SU-DHL-6 (cell line): ENCODE data around the gene FUCA1.

ENCODE experiments used
- EZH2phosphoT487 ChIP-seq: fragments of 200-600 bp; sonication (generic), shearing (Covaris generic); conservative IDR thresholded peaks from 2 replicates; pipeline ENCODE4 v1.6.1; 2018; ENCODE audit warnings: mild to moderate bottlenecking, antibody characterized with exemption, low read length, moderate library complexity, mixed read lengths
- TF ChIP-seq, protein P1 (sequence below): fragments of 200-600 bp; sonication (generic); IDR thresholded peaks from one replicate; pipeline ENCODE4 v1.5.1; 2017; ENCODE audit warnings: antibody characterized with exemption, mild to moderate bottlenecking, low read length, moderate library complexity; ENCODE audit not compliant: insufficient read depth, poor library complexity, severe bottlenecking

DNA sequence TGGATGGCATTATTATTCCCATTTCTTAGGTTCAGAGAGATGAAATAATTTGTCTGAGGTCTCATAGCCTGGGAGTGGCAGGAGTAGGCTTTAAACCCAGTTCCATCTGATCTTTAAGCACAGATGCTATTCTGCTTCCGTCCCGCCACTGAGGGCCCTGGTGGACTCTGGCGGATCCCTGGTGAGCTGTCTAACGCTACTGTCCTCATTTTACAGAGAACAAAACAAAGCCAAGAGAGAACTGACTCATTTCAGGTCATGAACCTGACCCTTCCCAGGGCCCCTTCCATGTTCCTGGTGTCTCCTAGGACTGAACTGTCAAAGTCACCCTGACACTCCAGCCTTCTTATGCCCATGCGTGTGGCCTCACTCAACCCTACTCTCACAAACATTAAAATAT lies 64.4 kb downstream of the FUCA1 start:
- TF ChIP-seq, protein P1, sequence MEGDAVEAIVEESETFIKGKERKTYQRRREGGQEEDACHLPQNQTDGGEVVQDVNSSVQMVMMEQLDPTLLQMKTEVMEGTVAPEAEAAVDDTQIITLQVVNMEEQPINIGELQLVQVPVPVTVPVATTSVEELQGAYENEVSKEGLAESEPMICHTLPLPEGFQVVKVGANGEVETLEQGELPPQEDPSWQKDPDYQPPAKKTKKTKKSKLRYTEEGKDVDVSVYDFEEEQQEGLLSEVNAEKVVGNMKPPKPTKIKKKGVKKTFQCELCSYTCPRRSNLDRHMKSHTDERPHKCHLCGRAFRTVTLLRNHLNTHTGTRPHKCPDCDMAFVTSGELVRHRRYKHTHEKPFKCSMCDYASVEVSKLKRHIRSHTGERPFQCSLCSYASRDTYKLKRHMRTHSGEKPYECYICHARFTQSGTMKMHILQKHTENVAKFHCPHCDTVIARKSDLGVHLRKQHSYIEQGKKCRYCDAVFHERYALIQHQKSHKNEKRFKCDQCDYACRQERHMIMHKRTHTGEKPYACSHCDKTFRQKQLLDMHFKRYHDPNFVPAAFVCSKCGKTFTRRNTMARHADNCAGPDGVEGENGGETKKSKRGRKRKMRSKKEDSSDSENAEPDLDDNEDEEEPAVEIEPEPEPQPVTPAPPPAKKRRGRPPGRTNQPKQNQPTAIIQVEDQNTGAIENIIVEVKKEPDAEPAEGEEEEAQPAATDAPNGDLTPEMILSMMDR = no peak
- no peak for TF ChIP-seq EZH2phosphoT487
